Transverse colon (tissue), 4 donors: ENCODE data around the gene SOX11. TPM values are rescaled to one million over a fixed set of nuclear protein-coding genes. Genes with fewer than 3 reads are reported as not detected.

Experiments used
- DNase-seq: peaks from one replicate; pipeline ENCODE4 v3.0.0-alpha.2; 2019
- H3K27ac ChIP-seq, 4 donors: fragments of 200-600 bp; sonication (generic); 2 replicates each; pipeline ENCODE4 v1.5.1; 2016 to 2018; ENCODE audit warnings: inconsistent platforms in 4 of 4
- H3K27me3 ChIP-seq: fragments of 200-600 bp; sonication (generic); 2 replicates; pipeline ENCODE4 v1.5.1; 2017; ENCODE audit warnings: inconsistent platforms
- H3K36me3 ChIP-seq, 4 donors: fragments of 200-600 bp; sonication (generic); 2 replicates each; pipeline ENCODE4 v1.5.1; 2017 to 2019; ENCODE audit warnings: inconsistent platforms in 4 of 4
- H3K4me1 ChIP-seq, 4 donors: fragments of 200-600 bp; sonication (generic); 2 replicates each; pipeline ENCODE4 v1.5.1; 2017 to 2020; ENCODE audit warnings: inconsistent platforms in 4 of 4
- H3K4me3 ChIP-seq, 4 donors: fragments of 200-600 bp; sonication (generic); 1 replicate in 1 of 4; 2 replicates in 3 of 4; pipeline versions ENCODE4 v1.5.1 to v1.6.1; 2017 to 2019; ENCODE audit warnings: inconsistent platforms in 4 of 4
- H3K9me3 ChIP-seq, 2 donors: fragments of 200-600 bp; sonication (generic); 2 replicates each; pipeline ENCODE4 v1.5.1; 2017 to 2019; ENCODE audit warnings: inconsistent platforms in 2 of 2
- EP300 ChIP-seq: sonication (generic); formaldehyde crosslinking; IDR thresholded peaks from one replicate; pipeline ENCODE4 v1.6.1; 2017; ENCODE audit warnings: antibody characterized with exemption, low read depth
- POLR2A ChIP-seq: fragments of 450-650 bp; IDR thresholded peaks from one replicate; pipeline ENCODE4 v1.6.1; 2016; ENCODE audit warnings: antibody characterized with exemption, mild to moderate bottlenecking, moderate library complexity
- POLR2AphosphoS5 ChIP-seq, 3 donors: sonication (generic); formaldehyde crosslinking; IDR thresholded peaks; one replicate each; pipeline ENCODE4 v1.6.1; 2016; ENCODE audit warnings: antibody characterized with exemption in 3 of 3
- WGBS, 2 donors: methylation state at CpG; one replicate each; pipeline ENCODE4 v1.1.5; 2018; ENCODE audit warnings: low coverage in 1 of 2; 5-methylcytosine and 5-hydroxymethylcytosine counted together
- in situ Hi-C, 4 donors: fragments of 200-750 bp; cut with MboI; loops; one replicate each; pipeline versions ENCODE4 v1.15.0 to v1.15.1; 2017; ENCODE audit warnings: low sequenced_read_pairs in 3 of 4, low pct_ligation_motif_present in 1 of 4, low pct_unique_long_range_greater_than_20kb in 1 of 4
- intact Hi-C: fragments of 100-400 bp; cut with DNase I; formaldehyde crosslinking; loops from one replicate; pipeline ENCODE4 v1.15.1; 2023; ENCODE audit warnings: low total_unique reads
- total RNA-seq, 4 donors: library from RNA; depleted of rRNA; stranded (reverse); fragments of >200 nt; gene quantifications; one replicate each; pipeline ENCODE4 v1.1.0, GENCODE V29; 2016
- TF ChIP-seq, protein P1 (sequence below), 5 experiments: fragments of 200-600 bp in 3 of 5; fragments of 450-650 bp in 2 of 5; sonication (generic) in 3 of 5; IDR thresholded peaks; 1 replicate in 2 of 5; 2 replicates in 3 of 5; pipeline ENCODE4 v1.5.1; 2016 to 2017; ENCODE audit warnings: antibody characterized with exemption in 5 of 5, inconsistent platforms in 3 of 5, mild to moderate bottlenecking in 2 of 5, moderate library complexity in 1 of 5

Gene SOX11
- total RNA-seq, 4 donors from 2014 or later, result 0.32 to 0.75 (median 0.40) TPM

DNA sequence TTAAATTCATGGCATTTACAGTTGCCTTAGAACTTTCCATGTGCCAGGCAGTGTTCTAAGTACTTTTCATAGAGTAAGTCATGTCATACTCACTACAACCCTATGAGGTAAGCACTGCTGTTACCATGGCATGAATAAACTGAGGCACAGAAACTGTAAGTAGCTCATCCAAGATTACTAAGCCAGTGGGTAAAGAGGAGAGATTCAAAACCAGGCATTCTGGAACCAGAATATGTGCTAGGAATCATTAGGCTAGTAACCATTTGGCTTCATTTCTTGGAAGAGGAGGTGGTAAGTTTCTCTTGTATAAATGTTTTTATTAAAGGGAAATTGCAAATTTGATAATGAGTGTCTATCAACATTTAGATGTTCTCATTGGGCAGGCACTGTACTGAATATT is 35.1 kb downstream of the SOX11 start:
- no peaks in the 10 kb centered on the region for H3K36me3 ChIP-seq
- no peaks in the 10 kb centered on the region for H3K9me3 ChIP-seq
- in situ Hi-C loops (no loop called here), intact Hi-C loops (no loop called here)
- H3K27ac ChIP-seq, result no peak overlapping the region
- no peaks in the 10 kb centered on the region for H3K4me1 ChIP-seq
- no peak overlapping the region for H3K4me3 ChIP-seq
- no peaks in the 10 kb centered on the region for H3K27me3 ChIP-seq
- TF ChIP-seq EP300, result no peak
- TF ChIP-seq, protein P1, sequence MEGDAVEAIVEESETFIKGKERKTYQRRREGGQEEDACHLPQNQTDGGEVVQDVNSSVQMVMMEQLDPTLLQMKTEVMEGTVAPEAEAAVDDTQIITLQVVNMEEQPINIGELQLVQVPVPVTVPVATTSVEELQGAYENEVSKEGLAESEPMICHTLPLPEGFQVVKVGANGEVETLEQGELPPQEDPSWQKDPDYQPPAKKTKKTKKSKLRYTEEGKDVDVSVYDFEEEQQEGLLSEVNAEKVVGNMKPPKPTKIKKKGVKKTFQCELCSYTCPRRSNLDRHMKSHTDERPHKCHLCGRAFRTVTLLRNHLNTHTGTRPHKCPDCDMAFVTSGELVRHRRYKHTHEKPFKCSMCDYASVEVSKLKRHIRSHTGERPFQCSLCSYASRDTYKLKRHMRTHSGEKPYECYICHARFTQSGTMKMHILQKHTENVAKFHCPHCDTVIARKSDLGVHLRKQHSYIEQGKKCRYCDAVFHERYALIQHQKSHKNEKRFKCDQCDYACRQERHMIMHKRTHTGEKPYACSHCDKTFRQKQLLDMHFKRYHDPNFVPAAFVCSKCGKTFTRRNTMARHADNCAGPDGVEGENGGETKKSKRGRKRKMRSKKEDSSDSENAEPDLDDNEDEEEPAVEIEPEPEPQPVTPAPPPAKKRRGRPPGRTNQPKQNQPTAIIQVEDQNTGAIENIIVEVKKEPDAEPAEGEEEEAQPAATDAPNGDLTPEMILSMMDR (IDR thresholded peaks at IDR 0.05), result no peak
- TF ChIP-seq POLR2AphosphoS5 (IDR thresholded peaks at IDR 0.05), result no peak
- no peak for TF ChIP-seq POLR2A
- no peak for DNase-seq

DNA sequence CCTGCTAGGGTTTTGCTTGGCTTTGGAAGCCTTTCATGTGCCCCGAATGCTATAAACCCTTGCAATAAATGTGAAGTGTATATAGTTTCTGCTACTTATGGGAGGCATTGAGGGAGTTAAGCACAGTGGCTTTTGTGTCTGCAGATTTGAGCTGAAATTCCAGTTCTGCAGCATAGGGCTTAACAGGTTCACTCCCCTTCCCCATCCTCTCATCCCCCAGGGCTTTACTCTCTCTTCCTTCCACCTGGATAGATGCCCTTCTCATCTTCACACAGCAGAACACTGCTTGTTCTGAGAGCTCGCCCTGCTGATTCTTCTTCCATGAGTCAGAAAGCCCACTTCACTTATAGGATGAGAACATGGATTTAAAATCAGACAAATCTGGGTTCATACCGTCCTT is 37.2 kb downstream of the SOX11 start:
- intact Hi-C loops, result no loop called here
- WGBS, 2 donors, result 65 to 81% methylated on average over 2 to 3 of the region's 3 CpGs
- Histone ChIP-seq H3K4me3 (no peak overlapping the region), H3K4me1 (no peaks in the 10 kb centered on the region), H3K36me3 (no peaks in the 10 kb centered on the region), H3K9me3 (no peaks in the 10 kb centered on the region), H3K27me3 (no peaks in the 10 kb centered on the region), H3K27ac (no peak overlapping the region)
- no peak for DNase-seq
- TF ChIP-seq POLR2A (no peak), POLR2AphosphoS5 (IDR thresholded peaks at IDR 0.05) (no peak), EP300 (no peak)
- TF ChIP-seq, protein P1 (IDR thresholded peaks at IDR 0.05), result no peak
- in situ Hi-C loops, result no loop called here

DNA sequence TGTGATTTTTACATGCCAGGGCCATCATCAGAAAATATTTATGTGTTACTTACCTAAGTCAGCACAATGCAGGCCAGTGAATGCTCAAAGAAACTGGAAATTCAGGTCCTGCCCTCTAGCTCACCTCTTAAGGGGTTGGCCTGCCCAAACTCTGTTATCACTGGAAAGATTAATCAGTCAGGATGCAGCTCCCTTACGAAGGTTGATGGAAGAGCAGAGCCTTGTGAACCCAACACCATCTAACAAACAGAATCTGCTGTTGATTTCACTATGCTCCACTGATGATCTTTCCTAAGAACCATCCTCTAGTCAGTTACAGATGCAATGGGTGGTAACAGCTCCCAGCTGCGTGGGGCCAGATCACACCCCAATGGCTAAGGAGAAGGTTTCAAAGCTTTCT is 38.2 kb downstream of the SOX11 start:
- Histone ChIP-seq H3K27me3 (no peaks in the 10 kb centered on the region), H3K9me3 (no peaks in the 10 kb centered on the region), H3K4me3 (no peak overlapping the region), H3K27ac (no peak overlapping the region), H3K36me3 (no peaks in the 10 kb centered on the region), H3K4me1 (no peaks in the 10 kb centered on the region)
- DNase-seq, result no peak
- in situ Hi-C loops, result no loop called here
- 79 to 80% methylated on average over 1 to 2 of the region's 2 CpGs for WGBS, 2 donors
- intact Hi-C loops, result no loop called here
- no peak for TF ChIP-seq POLR2A
- TF ChIP-seq, protein P1 (IDR thresholded peaks at IDR 0.05), result no peak
- no peak for TF ChIP-seq EP300
- no peak for TF ChIP-seq POLR2AphosphoS5 (IDR thresholded peaks at IDR 0.05)

DNA sequence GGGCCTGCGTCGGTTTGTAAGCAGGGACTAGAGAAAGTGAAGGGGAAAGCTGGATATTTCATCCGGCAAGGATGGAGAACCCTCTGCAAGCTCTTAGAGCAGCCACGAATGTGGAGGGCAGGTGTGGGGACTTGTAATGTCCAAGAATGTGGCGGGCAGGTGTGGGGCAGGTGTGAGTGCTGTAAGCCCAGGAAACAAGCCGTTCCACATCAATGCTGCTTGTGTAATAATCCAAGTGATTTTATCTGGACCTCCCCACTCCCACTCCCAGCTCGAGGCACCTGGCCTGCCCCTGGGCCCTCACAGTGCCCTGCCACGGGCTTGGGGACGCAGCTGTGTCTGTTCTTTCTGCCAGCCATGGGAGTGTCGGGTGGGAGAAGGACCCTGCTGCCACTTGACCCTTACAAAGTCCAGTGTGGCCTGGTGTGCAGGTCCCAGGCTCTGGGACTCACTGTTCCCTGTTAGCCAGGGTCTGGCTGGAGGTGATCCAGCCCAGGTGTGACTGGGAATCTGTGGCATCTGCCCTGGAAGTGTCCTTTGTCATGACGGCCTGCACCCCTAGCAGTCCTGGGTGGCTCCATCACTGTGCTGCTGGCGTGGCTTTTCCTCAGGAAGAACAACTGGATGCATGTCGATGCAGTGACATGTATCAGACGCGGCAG is 42.8 kb downstream of the SOX11 start:
- no peaks in the 10 kb centered on the region for H3K4me1 ChIP-seq
- intact Hi-C loops (no loop called here), in situ Hi-C loops (no loop called here)
- no peaks in the 10 kb centered on the region for H3K36me3 ChIP-seq
- no peak for TF ChIP-seq POLR2A
- no peak for TF ChIP-seq EP300
- no peak for TF ChIP-seq POLR2AphosphoS5 (IDR thresholded peaks at IDR 0.05)
- TF ChIP-seq, protein P1 (IDR thresholded peaks at IDR 0.05), result no peak
- no peak overlapping the region for H3K27ac ChIP-seq
- H3K9me3 ChIP-seq, result no peaks in the 10 kb centered on the region
- 81 to 88% methylated on average over 5 to 15 of the region's 15 CpGs for whole genome bisulfite sequencing, 2 donors
- H3K4me3 ChIP-seq, result no peak overlapping the region
- DNase-seq, result no peak
- H3K27me3 ChIP-seq, result no peaks in the 10 kb centered on the region
